ENCODE results near the gene METTL17.
A peak's percentile ranks its signal among the peaks of the same experiment; 100 is the strongest.
"Not testable (repeated sequence)": the region's sequence is repeated elsewhere in the genome, so short reads cannot be mapped to it uniquely, and the experiment has no call there.

METTL17 gene

DNA sequence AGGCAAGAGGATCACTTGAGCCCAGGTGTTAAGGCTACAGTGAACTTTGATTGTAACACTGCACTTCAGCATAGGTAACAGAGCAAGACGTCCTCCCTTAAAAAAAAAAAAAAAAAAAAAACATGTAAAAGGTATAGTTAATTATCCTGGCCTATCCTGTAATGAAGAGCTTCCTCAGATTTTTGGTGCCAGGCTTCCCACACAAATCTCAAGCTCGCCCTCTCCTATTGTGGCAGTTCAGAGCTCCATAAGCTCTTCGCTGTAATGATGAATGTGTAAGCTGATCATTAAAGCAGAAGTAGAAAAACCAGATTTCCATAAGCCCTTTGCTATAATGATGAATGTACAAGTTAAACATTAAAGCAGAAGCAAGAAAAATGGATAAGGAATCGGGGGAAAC lies 7.3 kb downstream of the METTL17 start:
- DNase-seq (ENCODE audit: low read depth in 2 of 2), result no peak

GRCh38 chr14:20997564-20997963 lies 7.8 kb downstream of the METTL17 start:
- DNase-seq (ENCODE audit: low read depth in 2 of 2), result no peak

- no peak for DNase-seq (ENCODE audit: low read depth in 2 of 2)
Observed at GRCh38 chr14:20998139-20998538, 8.4 kb downstream of the METTL17 start.

DNA sequence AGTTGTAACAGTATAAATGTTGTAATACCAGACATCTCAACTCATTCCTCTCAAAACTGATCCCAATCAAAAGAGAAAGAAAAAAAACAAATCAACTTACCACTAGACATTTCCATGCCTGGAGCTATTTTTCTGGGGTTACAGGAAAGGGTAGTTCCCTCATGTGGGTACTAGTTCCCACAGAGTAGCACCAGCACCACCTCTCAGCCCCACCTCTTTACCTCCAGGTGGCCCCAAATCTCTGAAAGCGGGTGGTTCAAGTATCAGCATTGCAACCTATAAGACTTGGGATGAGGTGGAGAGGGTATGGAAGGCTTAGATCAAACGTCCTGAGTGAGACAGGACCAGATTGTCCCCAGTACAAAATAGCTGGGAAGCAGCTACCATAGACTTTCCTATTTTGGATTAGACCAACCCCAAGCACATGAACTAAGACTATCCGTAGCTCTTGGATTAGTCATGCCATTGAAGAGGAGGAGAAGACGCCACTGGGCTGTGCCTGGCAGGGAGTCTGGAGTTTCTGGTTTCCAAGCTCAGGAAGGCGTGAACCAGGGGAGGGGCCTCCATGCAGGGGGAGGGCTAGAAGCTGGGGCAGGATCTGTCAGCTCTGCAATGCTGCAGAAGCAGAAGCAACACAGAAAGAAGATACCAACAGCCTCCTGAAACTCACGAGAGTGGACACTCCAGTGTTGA lies 9.0 kb downstream of the METTL17 start, which contains the start of gene SLC39A2:
TSS of gene SLC39A2 (plus strand) at position 620 of the 693 bp plus-strand sequence. CDS start 154 bp downstream, outside the sequence.
- DNase-seq (ENCODE audit: low read depth in 2 of 2), result no peak

DNA sequence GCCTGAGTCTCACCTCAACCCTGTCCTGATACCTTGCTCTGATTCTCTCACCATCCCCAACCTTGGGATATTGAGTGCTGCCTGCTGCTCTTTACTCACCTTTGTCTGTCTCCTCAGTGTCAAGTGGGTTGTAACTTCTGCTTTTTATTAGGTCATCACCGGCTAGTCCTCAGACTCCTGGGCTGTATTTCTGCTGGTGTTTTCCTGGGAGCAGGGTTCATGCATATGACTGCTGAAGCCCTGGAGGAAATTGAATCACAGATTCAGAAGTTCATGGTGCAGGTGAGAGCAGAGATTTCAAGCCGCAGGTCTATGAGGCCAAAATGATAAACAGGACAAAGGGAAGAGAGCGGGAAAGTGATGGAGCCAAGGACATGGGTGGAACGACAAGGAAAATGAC lies 9.8 kb downstream of the METTL17 start:
- DNase-seq (ENCODE audit: low read depth in 2 of 2), result no peak

- DNase-seq (ENCODE audit: low read depth in 2 of 2), result no peak
Observed at GRCh38 chr14:21001218-21001617, 11.4 kb downstream of the METTL17 start.

- no peak for DNase-seq (ENCODE audit: low read depth in 2 of 2)
Observed at GRCh38 chr14:21003788-21004346, 14.1 kb downstream of the METTL17 start.

DNA sequence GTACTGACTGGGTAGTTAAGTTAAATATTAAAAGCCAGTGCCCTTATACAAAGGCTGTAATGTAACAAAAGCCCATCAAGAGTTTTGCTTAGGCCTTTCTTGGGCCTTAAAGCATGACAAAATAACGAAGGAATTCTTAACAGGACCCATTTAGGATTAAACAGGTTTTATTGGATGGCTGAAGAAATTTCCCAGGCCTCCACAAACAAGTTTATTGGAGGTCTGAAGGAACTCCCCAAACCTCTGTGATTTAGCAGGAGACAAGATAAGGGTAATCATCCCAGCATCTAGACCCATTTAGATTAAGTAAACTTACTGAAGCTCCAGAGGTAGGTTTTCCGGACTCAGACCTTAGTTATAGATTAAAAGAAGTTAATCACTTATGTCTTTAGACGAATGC lies 19.9 kb downstream of the METTL17 start:
- not testable (repeated sequence) for DNase-seq (ENCODE audit: low read depth in 2 of 2)

DNA sequence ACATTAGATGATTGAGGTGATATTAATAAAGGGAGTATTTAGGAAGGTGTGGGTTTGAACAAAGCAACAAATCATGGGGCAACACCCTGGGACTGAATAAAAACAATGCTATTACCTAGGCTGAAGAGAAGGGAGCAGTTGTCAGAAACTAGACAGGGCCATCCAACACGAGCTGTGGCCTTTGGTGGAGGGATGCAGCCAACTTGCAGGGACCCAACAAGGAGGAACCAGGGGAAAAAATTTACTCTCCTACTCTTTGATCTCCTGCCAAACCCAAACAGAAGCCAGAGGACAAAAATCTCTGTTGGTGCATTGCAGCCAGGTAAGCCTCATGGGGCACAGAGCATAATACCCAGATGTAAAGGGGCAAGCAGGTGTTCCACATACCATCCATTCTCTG lies 21.4 kb downstream of the METTL17 start:
- DNase-seq (ENCODE audit: low read depth in 2 of 2), result no peak

- peak; percentile 32 to 62 for DNase-seq (ENCODE audit: low read depth in 2 of 2)
Observed at GRCh38 chr14:21014761-21015190, 25.0 kb downstream of the METTL17 start.

GRCh38 chr14:21015312-21015711 lies 25.5 kb downstream of the METTL17 start:
- no peak for DNase-seq (ENCODE audit: low read depth in 2 of 2)

DNA sequence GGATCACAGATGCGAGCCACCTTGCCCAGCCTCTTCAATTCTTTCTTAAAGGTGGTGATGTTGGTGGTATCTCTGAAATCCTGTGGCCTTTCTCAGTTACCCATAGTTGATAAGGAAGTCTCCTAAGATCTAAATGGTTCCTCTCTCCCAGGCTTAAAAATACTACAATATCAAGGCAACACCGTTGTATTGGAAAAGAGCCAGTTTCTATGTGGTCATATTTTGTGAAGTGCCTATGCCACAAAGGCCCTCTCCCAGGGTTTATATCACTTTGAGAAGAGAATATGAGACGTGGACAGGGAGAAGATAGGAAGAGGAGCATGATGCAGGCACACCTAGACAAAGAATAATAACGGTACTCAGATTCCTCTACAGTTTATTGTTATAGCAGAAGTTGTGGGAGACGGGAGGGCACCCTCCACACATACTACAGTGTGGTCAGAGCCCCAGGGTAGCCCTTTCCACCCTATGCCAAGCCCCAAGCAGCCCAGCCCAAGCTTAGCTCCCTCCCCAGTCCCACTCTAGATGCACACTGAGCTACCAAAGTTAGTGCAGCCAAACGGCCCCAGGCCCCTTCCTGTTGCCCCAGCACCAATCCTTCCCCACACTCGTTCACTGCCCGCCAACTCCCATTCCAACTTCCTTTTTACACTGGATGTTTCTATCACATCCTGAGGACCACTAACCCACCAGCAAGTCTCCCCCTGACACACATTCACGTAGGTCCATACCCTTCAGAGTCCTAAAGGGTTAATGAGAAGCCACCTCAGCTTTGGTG lies 26.8 kb downstream of the METTL17 start:
- DNase-seq (ENCODE audit: low read depth in 2 of 2), result no peak

DNA sequence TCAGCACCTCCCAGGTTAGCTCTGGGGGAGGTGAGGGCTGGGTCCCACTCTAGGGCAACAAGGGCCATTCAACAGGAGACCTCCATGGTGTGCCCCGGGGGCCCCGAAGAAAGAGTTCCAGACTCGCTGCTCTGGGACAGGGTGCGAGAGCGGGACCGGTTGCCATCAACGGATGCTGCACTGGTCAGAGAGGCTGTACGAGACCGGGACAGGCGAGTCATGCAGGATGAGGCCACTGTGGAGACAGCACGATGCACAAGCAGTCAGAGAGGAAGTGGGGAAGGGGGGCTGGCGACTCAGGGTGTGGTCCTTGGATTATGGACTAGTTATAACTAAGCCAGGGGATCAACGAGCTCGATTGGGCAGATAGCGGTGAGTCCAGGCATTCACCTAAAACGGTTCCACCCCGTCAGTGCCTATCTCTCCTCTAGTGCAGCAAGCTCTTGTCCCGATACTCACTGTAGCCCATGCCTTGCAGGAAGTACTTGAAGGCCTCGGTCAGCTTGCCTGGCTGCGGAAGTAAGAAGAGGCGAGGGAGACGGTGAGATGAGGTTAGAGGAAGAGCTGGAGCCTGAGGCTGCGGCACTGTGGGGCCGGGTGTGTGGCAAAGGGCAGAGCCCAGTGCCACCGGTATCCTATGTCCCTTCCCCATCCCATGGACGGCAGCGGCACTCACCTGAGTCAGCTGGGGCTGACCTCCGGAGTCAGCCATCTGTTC lies 27.9 kb downstream of the METTL17 start:
- DNase-seq (ENCODE audit: low read depth in 2 of 2), result no peak

DNA sequence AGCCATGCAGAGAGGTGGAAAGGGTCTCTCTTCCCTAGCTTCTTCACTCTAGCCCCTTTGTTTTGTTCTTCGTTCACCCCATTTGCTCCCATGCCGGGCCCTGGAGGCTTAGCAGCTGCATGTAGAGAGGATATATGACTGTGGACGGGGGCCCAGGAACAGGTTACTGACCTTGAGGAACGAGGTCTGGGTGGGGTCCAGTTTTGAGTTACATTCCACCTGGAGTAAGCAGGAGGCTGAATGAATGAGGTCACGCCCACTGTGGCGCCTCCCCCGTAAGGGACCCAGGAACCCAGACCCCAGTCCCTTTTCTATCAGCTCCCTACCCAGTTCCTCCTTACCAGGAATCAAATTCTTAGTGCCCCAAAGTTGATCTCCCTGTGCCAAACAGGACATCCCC lies 28.5 kb downstream of the METTL17 start:
- DNase-seq (ENCODE audit: low read depth in 2 of 2), result no peak

DNA sequence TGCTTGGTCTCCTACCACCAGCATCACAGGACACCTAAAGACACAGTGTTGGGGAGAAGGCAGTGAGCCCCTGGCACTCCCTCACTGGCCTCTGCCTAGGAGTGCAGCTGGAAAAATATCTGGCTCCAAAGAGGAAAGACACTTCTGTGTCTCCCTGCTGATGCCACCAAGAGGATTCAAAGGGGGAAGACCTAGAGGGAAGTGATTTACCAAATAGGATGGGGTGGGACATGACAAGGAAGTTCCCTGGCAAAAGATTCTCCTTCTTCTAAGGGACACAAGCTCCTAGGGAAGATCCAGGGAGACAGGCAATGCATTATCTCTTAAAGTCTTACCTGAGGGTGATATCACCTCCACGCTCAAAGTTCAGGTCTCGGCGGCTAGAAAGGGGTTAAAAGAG lies 29.0 kb downstream of the METTL17 start:
- DNase-seq (ENCODE audit: low read depth in 2 of 2), result no peak

- no peak for DNase-seq (ENCODE audit: low read depth in 2 of 2)
Observed at GRCh38 chr14:21019366-21019765, 29.6 kb downstream of the METTL17 start.

DNA sequence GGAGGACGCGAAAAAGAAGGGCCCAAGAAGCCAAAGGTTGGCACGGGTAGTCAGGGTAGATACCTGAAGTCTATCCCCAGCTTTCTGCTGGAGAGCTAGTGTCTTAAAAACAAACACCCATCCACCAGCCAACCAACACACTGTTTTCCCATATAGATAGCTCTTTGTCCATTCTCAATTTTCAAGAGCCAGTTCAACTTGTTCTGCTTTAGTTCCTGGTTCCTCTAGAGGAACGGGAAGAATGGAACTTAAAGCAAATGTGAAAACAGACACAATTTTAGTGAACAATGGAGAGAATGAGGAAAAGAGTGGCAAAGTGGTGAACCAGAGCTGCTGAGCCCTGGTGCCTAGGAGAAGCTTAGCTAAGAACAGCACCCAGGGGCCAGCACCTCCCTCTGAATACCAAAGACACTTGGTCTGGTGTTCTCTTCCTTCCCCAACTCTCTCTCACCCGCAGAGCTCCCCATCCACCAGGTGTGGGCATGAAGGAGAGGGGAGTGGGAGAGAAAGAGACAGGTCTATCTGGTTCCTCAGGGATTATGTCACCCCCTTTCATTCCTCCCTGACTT lies 31.3 kb downstream of the METTL17 start:
- DNase-seq (ENCODE audit: low read depth in 2 of 2), result no peak

- no peak for DNase-seq (ENCODE audit: low read depth in 2 of 2)
Observed at GRCh38 chr14:21022686-21023085, 32.9 kb downstream of the METTL17 start.

GRCh38 chr14:21023174-21023573 lies 33.4 kb downstream of the METTL17 start:
- DNase-seq (ENCODE audit: low read depth in 2 of 2), result no peak

DNA sequence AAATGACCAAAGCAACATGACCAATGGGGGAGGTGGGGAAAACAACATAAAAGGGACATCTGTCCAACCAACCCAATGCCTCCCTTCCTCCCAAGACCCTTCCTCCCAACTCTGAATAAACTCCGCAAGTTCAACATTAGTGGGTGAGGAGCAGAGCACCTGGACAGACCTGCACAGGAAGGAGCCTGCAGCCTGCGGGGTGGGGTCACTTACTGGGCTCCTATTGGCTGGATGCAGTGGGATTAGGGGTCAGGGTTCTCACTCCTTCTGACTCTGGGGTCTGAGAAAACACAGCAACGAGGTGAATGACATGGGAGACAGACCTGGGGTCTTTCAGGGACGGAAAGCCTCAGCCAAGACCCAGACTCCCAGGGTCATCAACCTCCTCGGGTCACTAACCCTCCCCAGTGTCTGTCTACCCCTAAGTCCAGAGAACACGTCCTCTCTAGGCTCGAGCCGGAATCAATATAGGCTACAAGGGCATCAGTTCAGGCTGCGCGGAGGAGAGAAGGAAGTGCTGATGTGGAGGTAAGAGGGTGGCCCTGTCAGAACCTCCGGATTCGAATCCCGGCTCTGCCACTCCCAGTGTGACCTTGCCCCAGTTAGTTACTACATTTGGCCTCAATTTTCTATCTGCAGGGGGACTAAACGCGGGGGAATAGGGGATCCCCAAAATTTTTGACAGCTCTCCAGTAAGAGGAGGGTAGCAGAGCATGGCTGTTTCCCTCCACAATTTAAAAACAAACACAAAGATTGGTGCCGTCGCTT lies 34.2 kb downstream of the METTL17 start:
- DNase-seq (ENCODE audit: low read depth in 2 of 2), result no peak
